ENCODE results near the gene AQP12A.

DNA sequence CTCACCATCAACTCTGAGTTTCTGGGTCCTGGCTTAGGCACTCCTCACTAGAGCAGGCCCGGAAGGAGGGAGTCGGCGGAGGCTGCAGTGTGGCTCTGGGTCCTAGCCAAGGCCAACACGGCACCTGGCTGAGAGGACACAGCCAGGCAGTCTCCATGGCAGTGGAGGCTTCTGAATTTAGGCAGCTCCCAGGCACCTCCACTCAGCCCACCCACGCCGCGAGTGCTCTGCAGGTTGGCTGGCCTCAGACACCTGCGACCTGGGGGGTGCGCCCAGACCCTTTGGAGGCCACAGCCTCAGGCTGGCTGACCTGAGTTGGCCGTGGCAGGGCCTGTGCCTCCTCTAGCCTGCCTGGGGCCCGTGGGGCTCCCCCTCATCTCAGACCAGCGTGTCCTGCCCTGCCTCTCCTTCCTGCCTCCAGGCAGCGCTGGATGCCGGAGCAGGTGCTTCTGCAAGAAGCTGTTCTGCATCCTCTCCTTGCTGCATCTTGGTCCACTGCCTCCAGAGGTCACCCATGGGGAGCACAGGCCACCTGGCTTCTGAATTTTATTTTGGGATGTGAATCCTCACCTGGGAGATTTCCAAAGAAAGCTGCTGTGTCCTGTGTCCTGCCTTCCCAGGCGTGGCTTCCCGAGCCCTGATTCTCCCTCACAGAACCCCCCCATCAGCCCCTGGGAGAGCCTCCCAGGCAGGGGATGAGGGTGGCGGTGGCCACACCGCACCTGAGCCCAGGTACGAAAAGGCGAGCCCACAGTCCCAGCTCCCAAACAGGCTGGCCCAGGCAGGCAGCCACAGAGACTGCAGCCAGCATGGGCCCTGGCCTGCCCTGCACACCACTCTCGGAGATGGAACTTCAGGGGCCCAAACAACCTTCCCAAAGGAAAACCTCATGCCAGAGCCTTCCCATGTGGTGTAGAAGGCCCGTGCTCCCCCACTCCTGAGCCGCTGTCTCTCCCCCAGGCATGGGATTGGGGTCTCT, 23.4 kb downstream of the AQP12A start:
- TF ChIP-seq, protein P1, sequence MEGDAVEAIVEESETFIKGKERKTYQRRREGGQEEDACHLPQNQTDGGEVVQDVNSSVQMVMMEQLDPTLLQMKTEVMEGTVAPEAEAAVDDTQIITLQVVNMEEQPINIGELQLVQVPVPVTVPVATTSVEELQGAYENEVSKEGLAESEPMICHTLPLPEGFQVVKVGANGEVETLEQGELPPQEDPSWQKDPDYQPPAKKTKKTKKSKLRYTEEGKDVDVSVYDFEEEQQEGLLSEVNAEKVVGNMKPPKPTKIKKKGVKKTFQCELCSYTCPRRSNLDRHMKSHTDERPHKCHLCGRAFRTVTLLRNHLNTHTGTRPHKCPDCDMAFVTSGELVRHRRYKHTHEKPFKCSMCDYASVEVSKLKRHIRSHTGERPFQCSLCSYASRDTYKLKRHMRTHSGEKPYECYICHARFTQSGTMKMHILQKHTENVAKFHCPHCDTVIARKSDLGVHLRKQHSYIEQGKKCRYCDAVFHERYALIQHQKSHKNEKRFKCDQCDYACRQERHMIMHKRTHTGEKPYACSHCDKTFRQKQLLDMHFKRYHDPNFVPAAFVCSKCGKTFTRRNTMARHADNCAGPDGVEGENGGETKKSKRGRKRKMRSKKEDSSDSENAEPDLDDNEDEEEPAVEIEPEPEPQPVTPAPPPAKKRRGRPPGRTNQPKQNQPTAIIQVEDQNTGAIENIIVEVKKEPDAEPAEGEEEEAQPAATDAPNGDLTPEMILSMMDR (IDR thresholded peaks at IDR 0.05): no peak
- TF ChIP-seq, protein P2, sequence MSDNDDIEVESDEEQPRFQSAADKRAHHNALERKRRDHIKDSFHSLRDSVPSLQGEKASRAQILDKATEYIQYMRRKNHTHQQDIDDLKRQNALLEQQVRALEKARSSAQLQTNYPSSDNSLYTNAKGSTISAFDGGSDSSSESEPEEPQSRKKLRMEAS (IDR thresholded peaks at IDR 0.05): no peak
- no peak for TF ChIP-seq POLR2A (IDR thresholded peaks at IDR 0.05; ENCODE audit: low read length)
- TF ChIP-seq FOSL2 (IDR thresholded peaks at IDR 0.05): no peak
- TF ChIP-seq FOSL2 (CRISPR knock-in tag; IDR thresholded peaks at IDR 0.05): no peak
